Neural cell (in vitro differentiated cells): ENCODE results near the gene AKT1. TPM values are rescaled to one million over a fixed set of nuclear protein-coding genes. Genes with fewer than 3 reads are reported as not detected.

ENCODE experiments used
- H2AFZ ChIP-seq: fragments of 200-600, 300-800 bp; sonication (generic), shearing (Covaris generic); 2 replicates; pipeline ENCODE4 v1.6.0; 2014; ENCODE audit warnings: low read depth, mild to moderate bottlenecking, antibody characterized with exemption, low read length, moderate library complexity
- H3F3A ChIP-seq: fragments of 200-600 bp; shearing (Covaris generic); 2 replicates; pipeline ENCODE4 v1.6.1; 2016; ENCODE audit warnings: mild to moderate bottlenecking, moderate library complexity, mixed read lengths, antibody characterized with exemption, low read length; ENCODE audit not compliant: insufficient read depth, poor library complexity, severe bottlenecking
- H3K27ac ChIP-seq: fragments of 200-600, 300-800 bp; sonication (generic), shearing (Covaris generic); 2 replicates; pipeline ENCODE4 v1.5.1; 2014; ENCODE audit warnings: mild to moderate bottlenecking, low read length, moderate library complexity
- H3K27me3 ChIP-seq: fragments of 300-800, 200-600 bp; sonication (generic), shearing (Covaris generic); 2 replicates; pipeline ENCODE4 v1.6.0; 2014; ENCODE audit warnings: mild to moderate bottlenecking, low read depth, low read length, moderate library complexity; ENCODE audit not compliant: insufficient read depth
- H3K36me3 ChIP-seq: fragments of 300-800, 200-600 bp; sonication (generic), shearing (Covaris generic); 2 replicates; pipeline ENCODE4 v1.5.1; 2014; ENCODE audit warnings: mild to moderate bottlenecking, antibody characterized with exemption, low read length, moderate library complexity; ENCODE audit not compliant: insufficient read depth
- H3K4me2 ChIP-seq: fragments of 300-800, 200-600 bp; sonication (generic), shearing (Covaris generic); 2 replicates; pipeline ENCODE4 v1.6.0; 2014; ENCODE audit warnings: mild to moderate bottlenecking, low read length
- H3K4me3 ChIP-seq: fragments of 300-800, 200-600 bp; sonication (generic), shearing (Covaris generic); 2 replicates; pipeline ENCODE4 v1.5.1; 2014; ENCODE audit warnings: mild to moderate bottlenecking, low read length, moderate library complexity
- H3K79me2 ChIP-seq: fragments of 200-600 bp; shearing (Covaris generic); replicated peaks from 2 replicates; pipeline ENCODE4 v1.6.0; 2014; ENCODE audit warnings: mild to moderate bottlenecking, low read length, moderate library complexity; ENCODE audit not compliant: insufficient read depth
- H3K9ac ChIP-seq: fragments of 300-800, 200-600 bp; sonication (generic), shearing (Covaris generic); 2 replicates; pipeline ENCODE4 v1.6.1; 2016; ENCODE audit warnings: mild to moderate bottlenecking, low read length, mixed read lengths
- H3K9me2 ChIP-seq: fragments of 200-600 bp; shearing (Covaris generic); 2 replicates; pipeline ENCODE4 v1.6.1; 2016; ENCODE audit warnings: mild to moderate bottlenecking, low read length, mixed read lengths; ENCODE audit not compliant: insufficient read depth
- H3K9me3 ChIP-seq: fragments of 200-600, 300-800 bp; sonication (generic), shearing (Covaris generic); 2 replicates; pipeline ENCODE4 v1.6.1; 2016; ENCODE audit warnings: mild to moderate bottlenecking, mixed run types, low read length, moderate library complexity, mixed read lengths
- H4K20me1 ChIP-seq: fragments of 200-600 bp; shearing (Covaris generic); 2 replicates; pipeline ENCODE4 v1.6.1; 2016; ENCODE audit warnings: mild to moderate bottlenecking, mixed run types; ENCODE audit not compliant: insufficient read depth
- EP300 ChIP-seq: fragments of 450-650 bp; conservative IDR thresholded peaks from 2 replicates; pipeline ENCODE4 v1.6.1; 2014; ENCODE audit warnings: antibody characterized with exemption, mild to moderate bottlenecking, moderate library complexity; ENCODE audit not compliant: poor library complexity, severe bottlenecking
- EZH2 ChIP-seq: fragments of 200-600, 300-800 bp; shearing (Covaris generic), sonication (generic); IDR thresholded peaks from 2 replicates; pipeline ENCODE4 v1.6.1; 2014; ENCODE audit warnings: antibody characterized with exemption, low read length, borderline replicate concordance, mild to moderate bottlenecking; ENCODE audit not compliant: insufficient read depth, poor library complexity, severe bottlenecking
- MXI1 ChIP-seq: fragments of 450-650 bp; conservative IDR thresholded peaks from 2 replicates; pipeline ENCODE4 v1.6.1; 2014; ENCODE audit warnings: antibody characterized with exemption, mild to moderate bottlenecking; ENCODE audit not compliant: poor library complexity, severe bottlenecking
- POLR2AphosphoS5 ChIP-seq: IDR thresholded peaks from 2 replicates; pipeline ENCODE4 v1.6.1; 2012
- RAD21 ChIP-seq: fragments of 450-650 bp; conservative IDR thresholded peaks from 2 replicates; pipeline ENCODE4 v1.6.1; 2014; ENCODE audit warnings: antibody characterized with exemption, mild to moderate bottlenecking, moderate library complexity
- SMC3 ChIP-seq: fragments of 450-650 bp; conservative IDR thresholded peaks from 2 replicates; pipeline ENCODE4 v1.6.1; 2014; ENCODE audit warnings: antibody characterized with exemption, mild to moderate bottlenecking, moderate library complexity; ENCODE audit not compliant: poor library complexity
- TAF1 ChIP-seq: IDR thresholded peaks from 2 replicates; pipeline ENCODE4 v1.6.1; 2012; ENCODE audit warnings: low read depth
- polyA plus RNA-seq: library from polyadenylated mRNA; depleted of rRNA; stranded (reverse); fragments of >200 nt; gene quantifications from 2 replicates; pipeline ENCODE4 v1.2.3, GENCODE V29; 2014
- TF ChIP-seq, protein P1 (sequence below): fragments of 450-650 bp; IDR thresholded peaks from 2 replicates; pipeline ENCODE4 v1.5.1; 2014; ENCODE audit warnings: antibody characterized with exemption, mild to moderate bottlenecking, moderate library complexity; ENCODE audit not compliant: poor library complexity, severe bottlenecking

Gene AKT1
- polyA plus RNA-seq, 1 donor from 2014 or later: 159 TPM

DNA sequence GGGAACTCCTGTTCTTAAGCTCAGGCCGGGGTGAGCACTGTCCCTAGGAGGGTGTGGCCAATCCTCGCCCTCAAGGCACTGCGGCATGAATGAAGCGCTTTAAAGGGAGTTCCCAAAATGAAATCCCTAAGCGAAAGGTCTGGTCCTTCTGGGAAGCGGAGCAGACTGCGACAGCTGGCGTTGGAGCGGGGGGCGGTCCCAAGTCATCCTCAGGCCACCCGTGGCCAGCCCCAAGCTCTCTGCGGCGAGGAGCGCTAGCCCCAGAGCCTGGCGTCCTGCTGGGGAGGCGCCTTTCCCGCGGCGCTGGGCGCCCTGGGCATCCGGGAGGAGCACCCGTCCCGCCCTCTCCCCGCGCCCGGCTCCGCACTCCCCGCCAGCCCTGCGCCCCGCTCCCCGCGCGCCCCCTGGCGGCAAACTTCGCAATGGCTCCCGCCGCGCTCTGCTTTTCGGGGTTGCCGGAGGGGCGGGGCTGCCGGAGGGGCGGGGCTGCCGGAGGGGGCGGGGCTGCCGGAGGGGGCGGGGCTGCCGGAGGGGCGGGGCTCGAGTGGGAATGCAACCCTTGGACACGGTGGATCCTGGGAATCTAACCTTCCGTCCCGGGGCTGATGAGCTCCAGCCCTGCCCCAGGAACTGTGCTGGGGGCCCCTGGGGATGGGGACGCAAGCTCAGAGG is 30.8 kb upstream of the AKT1 start:
- TF ChIP-seq TAF1 (no peak), POLR2AphosphoS5 (no peak), SMC3 (peak; percentile 43)
- TF ChIP-seq, protein P1, sequence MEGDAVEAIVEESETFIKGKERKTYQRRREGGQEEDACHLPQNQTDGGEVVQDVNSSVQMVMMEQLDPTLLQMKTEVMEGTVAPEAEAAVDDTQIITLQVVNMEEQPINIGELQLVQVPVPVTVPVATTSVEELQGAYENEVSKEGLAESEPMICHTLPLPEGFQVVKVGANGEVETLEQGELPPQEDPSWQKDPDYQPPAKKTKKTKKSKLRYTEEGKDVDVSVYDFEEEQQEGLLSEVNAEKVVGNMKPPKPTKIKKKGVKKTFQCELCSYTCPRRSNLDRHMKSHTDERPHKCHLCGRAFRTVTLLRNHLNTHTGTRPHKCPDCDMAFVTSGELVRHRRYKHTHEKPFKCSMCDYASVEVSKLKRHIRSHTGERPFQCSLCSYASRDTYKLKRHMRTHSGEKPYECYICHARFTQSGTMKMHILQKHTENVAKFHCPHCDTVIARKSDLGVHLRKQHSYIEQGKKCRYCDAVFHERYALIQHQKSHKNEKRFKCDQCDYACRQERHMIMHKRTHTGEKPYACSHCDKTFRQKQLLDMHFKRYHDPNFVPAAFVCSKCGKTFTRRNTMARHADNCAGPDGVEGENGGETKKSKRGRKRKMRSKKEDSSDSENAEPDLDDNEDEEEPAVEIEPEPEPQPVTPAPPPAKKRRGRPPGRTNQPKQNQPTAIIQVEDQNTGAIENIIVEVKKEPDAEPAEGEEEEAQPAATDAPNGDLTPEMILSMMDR: peak; percentile 58
- H2AFZ ChIP-seq: no peak overlapping the region

DNA sequence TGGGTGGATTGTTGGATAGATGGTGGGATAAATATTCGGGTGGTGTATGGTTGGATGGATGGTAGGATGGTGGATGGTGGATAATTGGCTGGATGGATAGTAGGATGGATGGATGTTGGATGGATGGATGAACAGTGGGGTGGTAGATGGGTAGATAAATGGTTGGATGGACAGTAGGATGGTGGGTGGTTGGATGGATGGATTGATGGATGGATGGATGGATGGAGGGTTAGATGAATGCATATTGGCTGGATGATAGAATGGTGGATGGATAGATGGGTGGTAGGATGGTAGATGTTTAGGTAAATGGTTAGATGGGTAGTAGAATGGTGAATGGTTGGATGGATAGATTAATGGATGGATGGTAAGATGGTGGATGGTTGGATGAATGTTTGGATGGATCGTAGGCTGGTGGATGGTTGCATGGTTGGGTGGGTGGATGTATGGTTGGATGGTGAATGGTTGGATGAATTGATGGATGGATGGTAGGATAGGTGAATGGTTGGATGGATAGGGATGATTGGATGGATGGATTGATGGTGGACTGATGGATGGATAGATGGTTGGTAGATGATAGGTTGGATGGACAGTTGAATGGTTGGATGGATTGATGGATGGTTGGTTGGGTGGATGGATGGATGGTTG is 28.9 kb upstream of the AKT1 start:
- TF ChIP-seq EP300: no peak
- no peak for TF ChIP-seq MXI1
- TF ChIP-seq, protein P1: no peak
- Histone ChIP-seq H3K27me3 (peaks cover 23% of the 10 kb centered on the region), H3K9me2 (no peaks in the 10 kb centered on the region), H3K36me3 (no peaks in the 10 kb centered on the region), H3K4me2 (no peak overlapping the region), H3F3A (no peaks in the 10 kb centered on the region), H3K79me2 (no peaks in the 10 kb centered on the region), H2AFZ (no peak overlapping the region), H3K9me3 (no peaks in the 10 kb centered on the region), H3K9ac (no peak overlapping the region), H4K20me1 (no peaks in the 10 kb centered on the region), H3K4me3 (no peak overlapping the region), H3K27ac (no peak overlapping the region)

More for the DNA sequence above, 30.8 kb upstream of the AKT1 start:
- Histone ChIP-seq H3K9me2 (no peaks in the 10 kb centered on the region), H3K27ac (no peak overlapping the region), H3K36me3 (no peaks in the 10 kb centered on the region), H3K9ac (no peak overlapping the region), H3F3A (no peaks in the 10 kb centered on the region), H3K4me3 (peak overlapping the region; percentile 58), H4K20me1 (no peaks in the 10 kb centered on the region), H3K27me3 (peaks cover 23% of the 10 kb centered on the region), H3K79me2 (no peaks in the 10 kb centered on the region), H3K9me3 (no peaks in the 10 kb centered on the region), H3K4me2 (no peak overlapping the region)

DNA sequence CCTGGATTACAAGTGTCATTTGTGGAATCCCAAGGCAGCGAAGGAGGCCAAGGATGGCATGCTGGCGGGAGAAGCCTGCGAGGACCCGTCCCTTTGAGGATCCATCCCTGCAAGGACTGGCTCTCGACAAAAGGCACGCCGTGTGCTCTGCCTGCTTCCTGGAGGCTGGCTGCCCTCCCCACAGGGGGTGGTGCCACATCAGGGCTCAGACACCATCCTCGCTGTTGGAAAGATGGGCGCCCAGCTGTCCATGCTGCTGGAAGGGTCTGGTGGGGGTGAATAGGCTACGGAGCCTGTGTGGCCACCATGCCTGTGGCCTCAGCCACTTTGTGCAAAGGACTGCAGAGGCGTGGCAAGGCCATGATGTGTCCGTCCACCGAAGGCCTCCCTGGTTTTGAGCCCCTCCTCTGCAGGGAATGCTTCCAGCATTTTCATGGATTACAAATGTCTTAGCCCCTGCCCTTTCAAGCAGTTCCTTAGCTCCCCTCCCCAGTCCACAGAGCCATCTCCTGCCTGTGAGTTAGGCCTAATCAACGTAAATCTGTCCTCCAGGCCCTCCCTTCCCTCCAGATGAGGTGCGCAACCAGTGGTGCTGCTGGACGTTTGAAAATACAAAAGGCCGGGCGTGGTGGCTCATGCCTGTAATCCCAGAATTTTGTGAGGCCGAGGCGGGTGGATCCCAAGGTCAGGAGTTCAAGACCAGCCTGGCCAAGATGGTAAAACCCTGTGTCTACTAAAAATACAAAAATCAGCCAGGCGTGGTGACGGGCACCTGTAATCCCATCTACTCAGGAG is 27.5 kb upstream of the AKT1 start:
- Histone ChIP-seq H3K27me3 (peaks cover 23% of the 10 kb centered on the region), H3K9me3 (no peaks in the 10 kb centered on the region), H4K20me1 (no peaks in the 10 kb centered on the region), H2AFZ (no peak overlapping the region), H3F3A (no peaks in the 10 kb centered on the region), H3K9me2 (no peaks in the 10 kb centered on the region), H3K9ac (no peak overlapping the region), H3K4me2 (no peak overlapping the region), H3K27ac (no peak overlapping the region), H3K79me2 (no peaks in the 10 kb centered on the region), H3K4me3 (no peak overlapping the region), H3K36me3 (no peaks in the 10 kb centered on the region)
- TF ChIP-seq, protein P1: no peak
- TF ChIP-seq TAF1 (no peak), POLR2AphosphoS5 (no peak), EP300 (no peak), EZH2 (no peak), MXI1 (no peak), SMC3 (no peak), RAD21 (no peak)
